Hepatic stellate cell (primary cell): ENCODE data around the gene KCNQ1OT1.

Source experiments
- DNase-seq: peaks from one replicate; pipeline ENCODE4 v3.0.0; 2011; ENCODE audit warnings: low spot score

The KCNQ1OT1 gene

GRCh38 chr11:2594267-2594666 lies 105.5 kb downstream of the KCNQ1OT1 start:
- no peak for DNase-seq

GRCh38 chr11:2593393-2593950 lies 106.3 kb downstream of the KCNQ1OT1 start:
- no peak for DNase-seq

- DNase-seq: peak; percentile 2
Observed at GRCh38 chr11:2592559-2593392, 107.0 kb downstream of the KCNQ1OT1 start.

GRCh38 chr11:2591805-2592204 lies 108.0 kb downstream of the KCNQ1OT1 start:
- peak; percentile 2 for DNase-seq

GRCh38 chr11:2590965-2591754 lies 108.6 kb downstream of the KCNQ1OT1 start:
- DNase-seq: peak; percentile 4

- DNase-seq: no peak
Observed at GRCh38 chr11:2590131-2590964, 109.4 kb downstream of the KCNQ1OT1 start.

- DNase-seq: no peak
Observed at GRCh38 chr11:2589538-2589934, 110.3 kb downstream of the KCNQ1OT1 start.

GRCh38 chr11:2588809-2589537 lies 110.8 kb downstream of the KCNQ1OT1 start:
- DNase-seq: peak; percentile 3

GRCh38 chr11:2587976-2588748 lies 111.6 kb downstream of the KCNQ1OT1 start:
- peak; percentile 1 for DNase-seq

- peak; percentile 2 for DNase-seq
Observed at GRCh38 chr11:2587132-2587930, 112.5 kb downstream of the KCNQ1OT1 start.

- no peak for DNase-seq
Observed at GRCh38 chr11:2586793-2587131, 113.0 kb downstream of the KCNQ1OT1 start.

- DNase-seq: no peak
Observed at GRCh38 chr11:2586087-2586792, 113.6 kb downstream of the KCNQ1OT1 start.

GRCh38 chr11:2585566-2586086 lies 114.2 kb downstream of the KCNQ1OT1 start:
- no peak for DNase-seq

GRCh38 chr11:2584812-2585565 lies 114.8 kb downstream of the KCNQ1OT1 start:
- DNase-seq: no peak

- no peak for DNase-seq
Observed at GRCh38 chr11:2584434-2584811, 115.4 kb downstream of the KCNQ1OT1 start.

- no peak for DNase-seq
Observed at GRCh38 chr11:2583605-2583958, 116.2 kb downstream of the KCNQ1OT1 start.

GRCh38 chr11:2582946-2583604 lies 116.7 kb downstream of the KCNQ1OT1 start:
- DNase-seq: no peak
